ENCODE results near the gene CDK14.
"Not testable (repeated sequence)": the region's sequence is repeated elsewhere in the genome, so short reads cannot be mapped to it uniquely, and the experiment has no call there.

Gene CDK14

GRCh38 chr7:90775383-90775965, 179.4 kb downstream of the CDK14 start:
- no peak for DNase-seq (ENCODE audit: low read depth, low spot score)
- no peak overlapping the region for H3K27ac ChIP-seq

- no peak for DNase-seq (ENCODE audit: low read depth, low spot score)
- no peak overlapping the region for H3K27ac ChIP-seq
Measured at GRCh38 chr7:90777041-90777440, 180.9 kb downstream of the CDK14 start.

GRCh38 chr7:90777465-90777864, 181.3 kb downstream of the CDK14 start:
- no peak overlapping the region for H3K27ac ChIP-seq
- DNase-seq (ENCODE audit: low read depth, low spot score), result no peak

DNA sequence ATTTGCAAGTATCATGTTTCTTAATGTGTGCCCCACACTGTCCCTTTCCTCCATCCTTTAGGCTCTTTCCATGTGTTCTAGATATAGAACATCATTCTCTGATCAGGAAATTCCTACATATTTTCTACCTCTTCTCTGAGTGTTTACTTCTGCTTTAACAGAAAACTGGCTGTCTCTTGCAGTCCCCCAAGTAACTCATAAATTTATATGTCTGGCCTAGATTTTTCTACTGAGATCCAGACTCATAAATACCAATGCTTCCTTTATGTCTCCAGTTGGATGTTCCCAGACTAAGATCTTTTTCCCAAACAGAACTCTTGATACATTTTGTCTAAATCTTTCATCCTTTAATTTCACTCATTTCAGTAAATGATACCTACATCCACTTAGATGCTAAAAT, 181.8 kb downstream of the CDK14 start:
- no peak for DNase-seq (ENCODE audit: low read depth, low spot score)

GRCh38 chr7:90788052-90788451, 191.9 kb downstream of the CDK14 start:
- DNase-seq (ENCODE audit: low read depth, low spot score), result no peak
- H3K27ac ChIP-seq, result no peak overlapping the region

More for the DNA sequence above, 181.8 kb downstream of the CDK14 start:
- no peak overlapping the region for H3K27ac ChIP-seq

DNA sequence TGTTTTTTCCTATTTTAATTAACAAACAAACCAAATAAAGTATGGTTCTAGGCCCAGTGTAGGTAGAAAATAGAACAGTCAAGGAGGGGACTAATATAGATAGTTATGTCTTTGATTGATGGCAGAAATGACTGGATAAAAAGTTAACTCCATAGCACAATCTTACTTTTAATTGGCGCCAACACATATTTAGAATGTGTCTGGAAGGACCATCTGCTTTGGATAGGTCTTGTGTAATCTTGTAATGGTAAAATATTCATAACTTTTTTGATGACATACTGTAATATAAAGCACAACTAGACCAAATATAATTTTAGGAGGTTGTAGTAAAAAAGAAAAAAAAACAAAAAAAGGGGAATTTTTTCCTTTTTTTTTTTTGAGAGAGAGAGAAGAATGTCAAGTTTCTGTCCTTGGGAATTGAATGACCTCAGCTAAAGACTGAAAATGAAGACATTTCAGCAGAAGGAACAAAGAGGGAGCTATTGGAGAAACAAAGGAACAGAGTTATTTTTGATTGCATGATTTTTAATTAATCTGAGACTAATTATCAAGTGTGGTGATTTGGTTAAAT, 193.7 kb downstream of the CDK14 start:
- H3K27ac ChIP-seq, result no peak overlapping the region
- no peak for DNase-seq (ENCODE audit: low read depth, low spot score)

- DNase-seq (ENCODE audit: low read depth, low spot score), result no peak
- H3K27ac ChIP-seq, result no peak overlapping the region
Measured at GRCh38 chr7:90791596-90791995, 195.5 kb downstream of the CDK14 start.

DNA sequence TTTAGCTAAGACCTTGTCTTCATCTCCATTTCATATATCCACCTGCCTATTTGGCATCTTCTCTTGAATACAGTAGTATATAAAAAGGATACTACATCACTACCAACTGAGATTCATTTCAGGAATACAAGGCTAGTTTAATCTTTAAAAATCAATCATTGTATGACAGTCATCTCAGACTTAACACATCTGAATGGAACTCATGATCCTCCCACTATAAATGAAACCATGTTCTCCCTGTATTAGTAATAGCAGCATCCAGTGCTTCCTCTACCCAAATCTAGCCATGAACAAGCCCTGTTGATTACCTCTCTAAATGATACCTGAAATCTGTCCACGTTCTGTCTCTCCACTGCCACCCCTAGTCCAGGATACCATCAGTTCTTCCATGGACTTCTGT, 196.2 kb downstream of the CDK14 start:
- no peak overlapping the region for H3K27ac ChIP-seq

DNA sequence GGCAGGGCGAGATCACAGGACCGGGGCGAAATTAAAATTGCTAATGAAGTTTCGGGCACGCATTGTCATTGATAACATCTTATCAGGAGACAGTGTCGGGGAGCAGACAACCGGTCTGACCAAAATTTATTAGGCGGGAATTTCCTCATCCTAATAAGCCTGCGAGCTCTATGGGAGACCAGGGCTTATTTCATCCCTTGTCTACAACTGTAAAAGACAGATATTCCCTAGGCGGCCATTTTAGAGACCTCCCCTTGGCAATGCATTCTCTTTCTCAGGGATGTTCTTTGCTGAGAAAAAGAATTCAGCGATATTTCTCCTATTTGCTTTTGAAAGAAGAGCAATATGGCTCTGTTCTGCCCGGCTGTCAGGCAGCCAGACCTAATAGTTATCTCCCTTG, 198.1 kb downstream of the CDK14 start:
- not testable (repeated sequence) for DNase-seq (ENCODE audit: low read depth, low spot score)

More for the DNA sequence above, 196.2 kb downstream of the CDK14 start:
- DNase-seq (ENCODE audit: low read depth, low spot score), result no peak

DNA sequence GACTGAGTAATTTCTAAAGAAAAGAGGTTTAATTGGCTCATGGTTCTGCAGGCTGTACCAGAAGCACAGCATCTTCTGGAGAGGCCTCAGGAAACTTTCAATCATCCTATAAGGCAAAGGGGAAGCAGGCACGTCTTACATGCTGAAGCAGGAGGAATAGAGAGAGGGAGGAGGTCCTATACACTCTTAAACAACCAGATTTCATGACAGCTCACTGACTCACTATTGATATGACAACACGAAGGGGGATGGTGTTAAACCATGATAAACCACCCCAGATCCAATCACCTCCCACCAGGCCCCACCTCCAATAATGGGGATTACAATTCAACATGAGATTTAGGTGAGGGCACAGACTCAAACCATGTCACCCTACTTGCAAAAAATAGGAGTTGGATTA, 201.5 kb downstream of the CDK14 start:
- no peak for DNase-seq (ENCODE audit: low read depth, low spot score)
- H3K27ac ChIP-seq, result no peak overlapping the region

More for the DNA sequence above, 198.1 kb downstream of the CDK14 start:
- not testable (repeated sequence) for H3K27ac ChIP-seq

GRCh38 chr7:90804370-90804769, 208.2 kb downstream of the CDK14 start:
- H3K27ac ChIP-seq, result no peak overlapping the region
- DNase-seq (ENCODE audit: low read depth, low spot score), result no peak

GRCh38 chr7:90815552-90815951, 219.4 kb downstream of the CDK14 start:
- not testable (repeated sequence) for H3K27ac ChIP-seq; DNase-seq (ENCODE audit: low read depth, low spot score)

- peak; percentile 96 for DNase-seq (ENCODE audit: low read depth, low spot score)
- no peak overlapping the region for H3K27ac ChIP-seq
Measured at GRCh38 chr7:90816511-90817142, 220.5 kb downstream of the CDK14 start.

- no peak overlapping the region for H3K27ac ChIP-seq
- DNase-seq (ENCODE audit: low read depth, low spot score), result no peak
Measured at GRCh38 chr7:90817151-90817550, 221.0 kb downstream of the CDK14 start.

- no peak overlapping the region for H3K27ac ChIP-seq
- no peak for DNase-seq (ENCODE audit: low read depth, low spot score)
Measured at GRCh38 chr7:90817846-90818245, 221.7 kb downstream of the CDK14 start.

- no peak for DNase-seq (ENCODE audit: low read depth, low spot score)
- H3K27ac ChIP-seq, result no peak overlapping the region
Measured at GRCh38 chr7:90818341-90818740, 222.2 kb downstream of the CDK14 start.

DNA sequence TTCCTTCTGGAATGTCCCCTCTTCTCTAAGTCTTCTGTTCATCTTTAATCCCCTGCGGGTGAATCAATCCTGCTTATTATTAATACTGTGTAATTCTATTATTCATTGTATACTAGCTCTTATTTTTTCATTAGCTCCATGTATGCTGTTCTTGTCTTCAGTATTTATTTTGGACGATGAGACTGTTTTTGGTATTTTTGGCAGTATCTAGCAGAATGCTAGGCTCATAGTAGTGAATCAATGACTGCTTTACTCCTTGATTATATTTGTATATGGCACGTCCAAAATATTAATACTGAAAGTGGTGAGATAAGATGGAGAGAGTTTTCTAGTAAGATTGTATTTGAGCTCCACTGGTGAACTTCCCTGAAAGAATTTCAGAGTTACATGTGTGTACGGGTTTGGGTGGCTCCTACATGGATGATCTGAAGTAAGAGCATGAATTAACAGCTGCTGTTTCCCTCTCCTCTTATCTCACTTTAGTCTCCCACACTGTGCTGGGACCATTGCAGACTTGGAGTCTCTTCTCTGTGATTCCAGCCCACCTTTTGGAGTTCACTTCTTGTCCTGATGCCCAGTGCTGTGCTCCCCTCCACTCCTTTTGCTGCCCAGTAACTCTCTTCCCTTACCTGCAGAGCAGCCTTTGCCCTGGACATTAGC, 226.0 kb downstream of the CDK14 start:
- no peak for DNase-seq (ENCODE audit: low read depth, low spot score)
- no peak overlapping the region for H3K27ac ChIP-seq

DNA sequence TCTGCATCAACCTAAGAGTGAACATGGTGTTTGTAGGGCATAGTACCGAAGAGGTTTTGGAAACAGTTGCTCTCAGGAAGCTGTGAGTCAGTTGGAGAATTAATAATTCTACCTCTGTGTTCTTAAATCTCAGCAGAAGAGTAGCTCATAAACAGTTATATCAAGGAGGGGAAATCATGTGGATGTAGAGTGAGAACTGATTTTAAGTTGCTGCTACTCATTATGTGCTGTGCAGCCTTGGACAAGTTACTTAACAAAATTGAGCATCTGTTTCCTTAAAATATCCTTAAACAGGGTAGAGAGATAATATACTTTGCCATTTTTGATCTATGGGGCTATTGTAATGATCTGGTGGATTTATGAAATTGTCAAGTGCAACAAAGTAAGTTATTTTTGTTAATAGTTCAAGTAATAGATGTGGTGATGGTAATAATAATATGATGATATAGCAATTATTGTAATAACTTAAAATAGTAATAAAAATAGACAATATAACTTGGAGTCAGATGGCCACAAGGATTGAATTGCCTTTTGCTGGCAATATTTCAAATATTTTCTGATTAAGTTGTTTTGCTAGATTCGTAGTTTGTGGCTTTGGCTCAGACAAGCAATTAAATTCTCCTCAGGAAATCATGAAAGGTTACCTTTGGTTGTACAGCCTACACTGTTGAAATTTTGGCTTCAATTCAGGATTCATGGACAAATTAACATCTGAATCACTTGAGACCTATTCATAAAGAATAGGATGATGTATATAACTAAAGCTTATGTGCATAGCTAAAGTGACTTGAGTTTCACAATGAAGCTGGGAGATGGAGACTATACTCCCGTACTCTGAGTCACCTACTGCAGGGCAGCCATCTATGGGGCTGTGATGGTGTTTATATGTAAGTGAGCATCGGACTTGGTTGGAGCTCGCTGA, 228.5 kb downstream of the CDK14 start:
- peak; percentile 70 for DNase-seq (ENCODE audit: low read depth, low spot score)
- H3K27ac ChIP-seq, result no peak overlapping the region

DNA sequence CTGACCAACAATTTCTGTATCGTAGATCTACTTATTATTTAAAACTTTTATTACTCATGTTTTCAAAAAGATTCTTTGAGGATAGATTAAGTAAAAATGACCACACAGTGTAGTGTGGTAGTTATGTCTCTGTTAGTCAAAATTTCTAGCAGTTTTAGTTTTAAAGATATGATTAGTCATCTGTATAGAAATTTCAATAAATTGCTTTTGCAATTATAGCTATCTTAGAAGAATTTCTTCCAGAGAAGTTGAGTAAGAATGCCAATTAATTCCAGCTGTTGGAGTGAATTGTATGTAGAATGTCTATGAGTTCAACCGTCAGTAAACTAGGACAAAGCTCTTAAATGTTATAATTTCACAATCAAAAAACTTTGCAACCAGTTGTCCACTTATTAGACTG, 229.7 kb downstream of the CDK14 start:
- DNase-seq (ENCODE audit: low read depth, low spot score), result no peak
- H3K27ac ChIP-seq, result no peak overlapping the region

DNA sequence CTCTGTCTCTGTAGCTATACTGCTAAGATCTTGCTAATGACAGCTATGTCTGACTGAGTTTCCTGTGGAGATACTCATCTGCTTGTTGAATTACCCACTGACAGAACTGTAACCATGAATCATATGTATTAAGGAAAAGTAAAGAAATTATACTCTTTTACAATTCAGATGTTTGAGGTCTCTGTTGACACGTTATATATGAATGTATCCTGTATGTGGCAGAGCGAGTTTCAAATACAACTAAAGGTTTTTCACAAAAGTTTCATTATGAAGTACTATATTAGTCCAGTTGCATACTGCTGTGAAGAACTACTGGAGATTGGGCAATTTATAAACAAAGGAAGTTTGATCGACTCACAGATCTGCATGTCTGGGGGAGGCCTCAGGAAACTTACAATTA, 232.5 kb downstream of the CDK14 start:
- peak; percentile 3 for DNase-seq (ENCODE audit: low read depth, low spot score)
- H3K27ac ChIP-seq, result no peak overlapping the region

Data from epithelial cell of prostate (primary cell).